NCI-H82 treated with DMSO at 0.1 percent for 48 hours (cell line): ENCODE data around the gene RPTOR.
"Not testable (repeated sequence)": the region's sequence is repeated elsewhere in the genome, so short reads cannot be mapped to it uniquely, and the experiment has no call there.

Source experiments
- DNase-seq: peaks from one replicate; lab custom pipeline; 2025; ENCODE audit not compliant: unreplicated experiment; lab: John Stamatoyannopoulos, UW

Gene RPTOR

GRCh38 chr17:80755650-80756405 lies 211.2 kb downstream of the RPTOR start:
- DNase-seq, result no peak

- no peak for DNase-seq
Measured at GRCh38 chr17:80758481-80759376, 214.1 kb downstream of the RPTOR start.

- no peak for DNase-seq
Measured at GRCh38 chr17:80759377-80759673, 214.7 kb downstream of the RPTOR start.

DNA sequence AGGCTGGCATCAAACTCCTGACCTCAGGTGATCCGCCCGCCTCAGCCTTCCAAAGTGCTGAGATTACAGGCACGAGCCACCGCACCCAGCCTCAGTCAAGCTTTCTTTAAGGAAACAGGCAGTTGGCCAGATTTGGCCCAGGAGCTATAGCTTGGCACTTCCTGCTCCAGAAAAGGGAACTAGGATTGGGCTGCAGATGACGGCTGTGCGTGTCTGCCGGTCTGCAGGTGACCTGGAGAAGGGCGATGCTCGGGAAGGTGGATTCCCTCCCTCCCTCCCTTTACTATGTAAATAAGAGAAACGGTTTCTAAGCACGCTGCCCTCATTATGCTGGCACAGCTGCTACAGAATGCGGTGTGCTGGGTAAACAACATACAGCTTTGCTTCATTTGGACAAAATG lies 215.9 kb downstream of the RPTOR start:
- DNase-seq, result no peak

DNA sequence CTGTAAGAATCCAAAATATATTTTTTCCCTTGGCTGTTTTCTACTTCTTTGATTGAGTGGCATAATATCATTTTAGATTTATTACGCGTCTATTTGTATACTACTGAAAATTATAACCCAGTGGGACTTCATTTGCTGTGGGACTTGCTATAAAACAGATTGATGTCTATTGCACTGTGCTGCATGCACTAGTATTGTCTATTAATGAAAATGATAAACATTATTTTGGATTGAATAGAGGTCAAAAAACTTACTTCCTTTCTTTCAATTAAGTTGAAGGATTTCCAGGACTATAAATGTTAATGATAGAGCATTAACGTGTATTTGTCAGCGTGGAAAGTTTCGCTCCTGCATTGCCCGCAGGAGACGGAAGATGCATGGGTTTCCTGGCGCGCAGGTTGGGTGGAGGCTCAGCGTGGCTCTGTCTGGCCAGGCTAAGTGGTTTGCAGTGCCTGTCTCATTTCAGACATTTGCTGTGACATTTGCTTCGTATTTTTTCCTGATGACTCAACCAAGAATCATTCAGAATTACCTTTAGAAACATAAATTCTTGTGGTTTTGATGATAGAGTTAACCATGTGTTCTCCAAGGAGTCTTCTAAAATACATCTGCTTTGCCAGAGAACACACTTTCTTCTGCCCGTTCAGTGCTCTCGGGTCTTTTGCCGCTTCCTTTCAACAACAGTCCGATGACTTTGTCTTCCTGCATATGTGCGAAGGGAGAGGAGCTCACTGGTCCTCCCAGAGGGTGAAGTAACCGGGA lies 216.7 kb downstream of the RPTOR start:
- DNase-seq, result no peak

DNA sequence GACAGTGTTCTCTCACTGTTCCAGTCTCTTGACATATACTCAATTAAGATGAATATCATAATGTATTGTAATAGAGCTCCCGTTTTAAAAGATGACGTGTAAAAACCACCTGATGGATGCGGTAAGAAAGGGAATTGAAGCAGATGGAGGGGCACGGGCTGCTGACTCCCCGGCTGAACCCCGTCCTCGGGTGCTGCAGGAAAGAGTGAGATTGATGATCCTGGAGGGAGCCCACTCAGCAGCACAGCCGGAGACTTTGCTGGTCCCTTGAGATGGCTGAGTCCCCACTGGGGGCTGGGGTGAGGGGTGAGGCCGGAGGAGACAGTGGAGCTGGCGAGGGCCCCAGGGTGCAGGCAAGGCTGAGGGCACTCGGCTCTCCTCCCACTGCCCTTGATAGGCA lies 217.4 kb downstream of the RPTOR start:
- no peak for DNase-seq

- no peak for DNase-seq
Measured at GRCh38 chr17:80763293-80763867, 218.7 kb downstream of the RPTOR start.

- not testable (repeated sequence) for DNase-seq
Measured at GRCh38 chr17:80764627-80765145, 220.0 kb downstream of the RPTOR start.

DNA sequence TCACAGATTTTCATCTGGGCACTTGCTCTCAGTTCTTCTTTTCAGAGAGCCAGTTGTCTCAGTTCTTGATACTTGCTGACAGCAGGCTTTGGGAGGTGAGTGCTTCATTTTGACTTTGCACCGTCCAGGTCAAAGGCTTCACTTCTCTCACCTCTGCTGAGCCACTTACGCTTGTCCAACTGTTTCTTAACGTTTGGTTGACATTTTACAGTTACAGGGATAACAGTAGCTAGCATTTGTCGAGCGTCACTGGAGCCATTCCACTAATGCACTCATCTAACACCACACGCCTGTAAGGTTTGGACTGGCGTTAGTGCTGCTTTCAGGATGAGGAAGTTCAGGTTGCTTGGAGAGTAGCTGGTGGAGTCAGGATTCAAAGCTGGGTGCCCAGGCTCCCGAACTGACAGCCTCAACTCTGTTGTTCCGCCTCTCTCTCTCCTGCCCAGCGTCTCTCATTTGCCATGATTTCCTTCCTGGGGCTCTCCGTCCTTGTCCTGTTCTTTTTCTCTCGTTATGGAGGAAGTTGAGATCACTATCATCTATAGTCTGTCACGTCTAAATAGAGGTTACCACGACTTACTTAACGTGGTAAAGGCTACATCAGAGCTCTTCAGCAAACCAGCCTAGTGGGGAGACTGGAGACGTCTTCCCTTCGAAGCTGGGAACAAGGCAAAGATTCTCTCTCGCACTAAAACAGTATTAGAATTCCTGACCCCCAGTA lies 220.8 kb downstream of the RPTOR start:
- no peak for DNase-seq

- DNase-seq, result no peak
Measured at GRCh38 chr17:80766290-80766855, 221.7 kb downstream of the RPTOR start.

DNA sequence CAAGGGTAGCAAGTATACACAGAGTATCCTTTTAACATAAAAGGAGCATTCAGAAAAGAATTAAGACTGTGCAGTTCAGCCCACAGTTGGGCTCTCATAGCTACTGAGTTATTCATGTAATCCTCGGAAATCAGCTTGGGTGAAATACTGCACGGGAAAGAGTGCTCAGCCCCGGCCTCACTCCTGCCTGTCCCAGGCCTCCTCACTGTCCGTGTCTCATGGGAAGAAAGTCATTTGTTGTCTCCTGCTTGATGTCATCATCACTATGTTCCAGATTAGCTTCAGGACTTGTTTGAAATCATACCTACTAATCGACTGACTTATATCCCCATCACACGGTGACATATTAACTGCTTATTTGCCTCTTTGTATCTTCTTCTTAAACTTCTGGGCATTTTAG lies 223.8 kb downstream of the RPTOR start:
- no peak for DNase-seq

DNA sequence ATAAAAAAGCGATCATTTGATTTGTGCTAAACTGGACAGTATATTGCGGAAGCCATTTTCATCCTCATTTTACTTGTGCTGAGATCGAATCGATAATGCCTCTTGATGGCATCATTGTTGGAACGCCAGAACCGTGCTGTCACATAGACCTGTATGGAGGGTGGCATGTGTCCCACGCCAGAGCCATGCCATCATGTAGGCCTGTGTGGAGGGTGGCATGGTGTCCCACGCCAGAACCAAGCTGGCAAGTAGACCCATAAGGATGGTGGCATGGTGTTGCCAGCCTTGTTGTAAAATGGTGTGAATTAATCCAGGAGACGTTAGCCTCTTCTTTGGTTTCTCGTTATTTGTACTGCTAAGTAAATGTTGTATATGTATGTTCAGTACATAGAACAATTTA lies 224.3 kb downstream of the RPTOR start:
- DNase-seq, result no peak

DNA sequence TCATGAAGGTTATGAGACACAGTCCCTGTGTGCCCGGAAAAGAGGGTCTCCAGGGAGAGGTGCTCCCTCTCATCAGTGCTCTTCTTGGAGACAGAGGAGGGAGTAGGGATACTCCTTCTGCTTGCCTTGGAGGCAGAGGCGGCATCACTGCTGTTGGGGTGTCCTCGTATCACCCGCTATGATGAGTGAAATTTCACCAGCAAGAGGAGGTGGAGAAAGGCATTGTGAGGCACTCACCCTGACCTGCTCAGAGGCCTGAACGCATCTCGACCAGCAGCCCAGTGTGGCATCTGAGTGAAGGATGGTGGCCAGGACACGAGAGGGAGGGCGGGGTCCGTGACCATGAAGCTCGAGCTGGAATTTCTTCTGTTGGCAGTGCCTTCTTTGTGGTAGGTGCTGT lies 224.9 kb downstream of the RPTOR start:
- DNase-seq, result no peak

GRCh38 chr17:80769936-80770625 lies 225.4 kb downstream of the RPTOR start:
- no peak for DNase-seq

DNA sequence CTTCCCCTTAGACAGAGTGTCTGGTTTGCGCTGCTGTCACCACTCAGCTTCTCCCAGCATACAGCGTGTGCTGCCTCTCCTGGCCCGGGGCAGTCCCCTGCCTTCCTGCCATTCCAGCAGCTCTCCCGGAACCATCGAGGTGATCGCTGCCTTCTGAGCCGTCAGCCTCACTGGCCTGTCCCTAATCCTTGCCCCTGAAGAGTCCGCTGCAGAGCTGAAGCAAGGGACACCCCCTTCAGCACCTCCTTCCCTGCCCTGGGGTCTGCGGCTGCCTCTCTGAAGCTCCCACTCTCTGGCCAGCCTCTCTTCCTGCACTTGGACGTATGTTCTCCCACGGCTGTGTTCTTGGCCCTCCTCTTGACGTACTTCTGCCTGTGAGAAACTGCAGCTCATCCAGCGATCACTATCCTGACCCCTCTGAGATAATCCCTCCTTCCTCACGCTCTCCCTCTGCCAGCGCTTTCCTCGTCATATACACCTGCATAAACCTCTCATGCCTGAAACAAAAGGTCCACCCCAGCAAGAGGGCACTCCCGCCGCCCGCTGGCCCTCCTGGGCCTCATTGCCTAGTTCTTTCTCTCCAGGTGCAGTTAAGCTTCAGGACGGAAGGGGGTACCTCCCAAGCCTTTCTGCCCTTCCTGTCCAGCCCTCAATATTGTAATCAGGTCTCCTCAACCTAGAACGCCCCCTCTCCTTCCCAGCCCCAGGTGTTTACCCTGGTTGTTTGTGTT lies 226.4 kb downstream of the RPTOR start:
- DNase-seq, result no peak

GRCh38 chr17:80771612-80772005 lies 227.0 kb downstream of the RPTOR start:
- no peak for DNase-seq

DNA sequence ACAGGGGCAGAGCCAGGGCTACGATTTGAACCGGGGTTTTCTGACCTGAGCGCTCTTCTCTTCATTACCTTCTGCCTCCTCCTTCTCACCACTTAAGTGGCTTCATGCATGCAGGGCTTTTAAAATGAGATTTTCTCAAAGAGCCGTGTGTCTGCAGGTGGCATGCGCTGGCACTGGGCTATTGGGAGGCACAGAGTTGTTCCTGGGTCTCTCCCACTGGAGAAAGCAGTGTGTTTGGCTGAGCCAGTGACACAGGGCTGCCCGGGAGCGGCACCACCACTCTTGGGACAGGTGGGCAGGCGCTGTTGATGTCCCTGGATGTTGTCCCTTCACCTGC lies 228.2 kb downstream of the RPTOR start:
- no peak for DNase-seq

DNA sequence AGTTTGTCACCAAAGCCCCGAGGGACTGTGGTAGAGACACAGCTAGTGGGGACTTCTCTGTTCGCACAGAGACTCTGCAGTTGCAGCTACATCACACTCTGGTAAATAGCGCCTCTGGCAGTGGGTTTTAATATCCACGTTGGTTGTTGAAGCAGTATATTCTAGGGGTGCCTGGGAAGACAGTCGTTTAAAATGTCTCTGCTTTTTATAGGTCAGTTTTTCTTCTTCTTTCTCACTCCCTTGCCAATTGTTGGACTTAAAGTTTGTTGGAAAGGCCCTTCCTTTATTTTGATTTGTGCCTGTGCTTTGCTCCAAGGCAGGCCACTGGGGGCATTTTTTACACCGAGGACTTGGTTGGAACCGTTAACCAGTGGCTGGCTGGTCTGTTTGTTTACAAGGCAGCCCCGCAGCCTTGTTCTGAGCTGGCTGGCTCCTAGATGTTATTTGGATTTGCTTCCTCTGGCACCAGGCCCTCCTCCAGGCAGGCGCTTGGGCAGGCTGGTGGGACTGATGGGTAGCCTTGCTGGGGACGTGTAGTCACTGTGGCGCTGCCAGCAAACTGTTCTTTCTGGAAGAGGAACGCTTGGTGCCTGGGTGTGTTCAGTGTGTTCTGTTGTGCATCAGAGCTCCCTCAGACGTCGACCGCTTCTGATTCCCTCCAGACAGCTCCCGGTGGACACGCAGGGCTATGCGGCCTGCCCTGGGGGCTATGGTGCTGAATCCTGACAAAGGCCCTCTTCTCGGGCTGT lies 228.8 kb downstream of the RPTOR start:
- DNase-seq, result no peak
